ENCODE results near the gene GRIA1. TPM values are rescaled to one million over a fixed set of nuclear protein-coding genes. Genes with fewer than 3 reads are reported as not detected.

Gene GRIA1
- total and polyA plus RNA-seq, 2 donors (not counting 1 experiment from before 2014, with no cell fraction given), result not detected

- Histone ChIP-seq H3K27ac (ENCODE audit: low read length in 2 of 2) (no peak overlapping the region), H4K20me1 (ENCODE audit: control insufficient read depth, insufficient read depth, low read length, poor library complexity, severe bottlenecking) (no peaks in the 10 kb centered on the region), H3K4me2 (replicated peaks; ENCODE audit: low read depth, low read length, poor library complexity, severe bottlenecking) (no peak overlapping the region), H2AFZ (ENCODE audit: insufficient read depth, low read depth, low read length, poor library complexity, severe bottlenecking) (no peak overlapping the region), H3K36me3 (replicated peaks in 1 of 2; ENCODE audit: control extremely low read depth in 1 of 2, control insufficient read depth in 1 of 2, extremely low read depth in 1 of 2, insufficient read depth in 2 of 2, low read length in 1 of 2) (no peaks in the 10 kb centered on the region), H3K4me1 (ENCODE audit: control insufficient read depth in 2 of 2, insufficient read depth in 2 of 2, low read length in 2 of 2) (no peaks in the 10 kb centered on the region), H3K27me3 (replicated peaks in 1 of 4; ENCODE audit: control extremely low read depth in 1 of 4, control insufficient read depth in 3 of 4, insufficient read depth in 4 of 4, low read length in 3 of 4) (no peaks in the 10 kb centered on the region), H3K9me3 (ENCODE audit: control extremely low read depth in 1 of 3, control insufficient read depth in 2 of 3, insufficient read depth in 1 of 3, low read length in 2 of 3) (peaks cover 0 to 3% (median 0%) of the 10 kb centered on the region in 3 donors), H3K79me2 (ENCODE audit: control insufficient read depth, insufficient read depth, low read length) (no peaks in the 10 kb centered on the region), H3K9ac (ENCODE audit: low read length) (no peak overlapping the region), H3K4me3 (ENCODE audit: control extremely low read depth in 1 of 5, extremely low read depth in 1 of 5, insufficient read depth in 1 of 5, low read depth in 2 of 5, low read length in 4 of 5) (no peak overlapping the region)
- Mint-ChIP-seq H3K27ac (no peak overlapping the region), H3K4me3 (no peak overlapping the region), H3K9me3 (ENCODE audit: insufficient read depth) (no peaks in the 10 kb centered on the region), H3K27me3 (peaks cover 4% of the 10 kb centered on the region), H3K4me1 (no peaks in the 10 kb centered on the region)
- WGBS (ENCODE audit: insufficient coverage), result no CpG with 5 or more reads among the region's 3 CpGs
- intact Hi-C loops (cut with micrococcal nuclease), result no loop called here
- TF ChIP-seq CTCF (IDR thresholded peaks at IDR 0.05) (no peak), EZH2 (IDR thresholded peaks at IDR 0.05; ENCODE audit: borderline replicate concordance, insufficient read depth, low read depth, low read length, poor library complexity, severe bottlenecking) (no peak)
- DNase-seq, result no peak
- ATAC-seq (ENCODE audit: low read depth), result no peak
- ChIA-PET POLR2A (no interaction called here), CTCF (no interaction called here)
Observed at GRCh38 chr5:153823036-153823435, 332.6 kb downstream of the GRIA1 start.

GRCh38 chr5:153824909-153825308, 334.4 kb downstream of the GRIA1 start:
- Histone ChIP-seq H3K27me3 (replicated peaks in 1 of 4; ENCODE audit: control extremely low read depth in 1 of 4, control insufficient read depth in 3 of 4, insufficient read depth in 4 of 4, low read length in 3 of 4) (no peaks in the 10 kb centered on the region), H3K27ac (ENCODE audit: low read length in 2 of 2) (no peak overlapping the region), H3K36me3 (replicated peaks in 1 of 2; ENCODE audit: control extremely low read depth in 1 of 2, control insufficient read depth in 1 of 2, extremely low read depth in 1 of 2, insufficient read depth in 2 of 2, low read length in 1 of 2) (no peaks in the 10 kb centered on the region), H2AFZ (ENCODE audit: insufficient read depth, low read depth, low read length, poor library complexity, severe bottlenecking) (no peak overlapping the region), H3K4me3 (ENCODE audit: control extremely low read depth in 1 of 5, extremely low read depth in 1 of 5, insufficient read depth in 1 of 5, low read depth in 2 of 5, low read length in 4 of 5) (no peak overlapping the region), H3K4me1 (ENCODE audit: control insufficient read depth in 2 of 2, insufficient read depth in 2 of 2, low read length in 2 of 2) (no peaks in the 10 kb centered on the region), H3K4me2 (replicated peaks; ENCODE audit: low read depth, low read length, poor library complexity, severe bottlenecking) (no peak overlapping the region), H3K9ac (ENCODE audit: low read length) (no peak overlapping the region), H4K20me1 (ENCODE audit: control insufficient read depth, insufficient read depth, low read length, poor library complexity, severe bottlenecking) (no peaks in the 10 kb centered on the region), H3K9me3 (ENCODE audit: control extremely low read depth in 1 of 3, control insufficient read depth in 2 of 3, insufficient read depth in 1 of 3, low read length in 2 of 3) (peaks cover 0 to 3% (median 0%) of the 10 kb centered on the region in 3 donors), H3K79me2 (ENCODE audit: control insufficient read depth, insufficient read depth, low read length) (no peaks in the 10 kb centered on the region)
- intact Hi-C loops (cut with micrococcal nuclease), result no loop called here
- no peaks in the 10 kb centered on the region for H3K9me3 Mint-ChIP-seq (ENCODE audit: insufficient read depth)
- WGBS (ENCODE audit: insufficient coverage), result 70% methylated on average over 3 of the region's 6 CpGs
- no peak overlapping the region for H3K4me3 Mint-ChIP-seq
- H3K27me3 Mint-ChIP-seq, result peaks cover 4% of the 10 kb centered on the region
- DNase-seq, result no peak
- no peak for ATAC-seq (ENCODE audit: low read depth)
- CTCF ChIA-PET, result no interaction called here
- POLR2A ChIA-PET, result no interaction called here
- no peak overlapping the region for H3K27ac Mint-ChIP-seq
- TF ChIP-seq CTCF (IDR thresholded peaks at IDR 0.05), result no peak
- no peak for TF ChIP-seq EZH2 (IDR thresholded peaks at IDR 0.05; ENCODE audit: borderline replicate concordance, insufficient read depth, low read depth, low read length, poor library complexity, severe bottlenecking)
- no peaks in the 10 kb centered on the region for H3K4me1 Mint-ChIP-seq

Data from B cell (primary cell).